Rectal smooth muscle tissue (tissue), 1 donor: Measurements from ENCODE around the gene CCDC78.

Experiments
- H3K27ac ChIP-seq: one replicate; pipeline ENCODE4 v1.7.0; 2013; ENCODE audit warnings: low read depth, low read length, inconsistent platforms
- H3K27me3 ChIP-seq: one replicate; pipeline ENCODE4 v1.7.0; 2013; ENCODE audit warnings: low read length; ENCODE audit not compliant: control insufficient read depth, insufficient read depth
- H3K36me3 ChIP-seq: one replicate; pipeline ENCODE4 v1.7.0; 2013; ENCODE audit warnings: low read length; ENCODE audit not compliant: control insufficient read depth, insufficient read depth
- H3K4me1 ChIP-seq: one replicate; pipeline ENCODE4 v1.7.0; 2013; ENCODE audit warnings: low read length; ENCODE audit not compliant: control insufficient read depth, insufficient read depth
- H3K4me3 ChIP-seq: one replicate; pipeline ENCODE4 v1.7.0; 2013; ENCODE audit warnings: low read length
- H3K9ac ChIP-seq: one replicate; pipeline ENCODE4 v1.7.0; 2013; ENCODE audit warnings: low read length

Gene CCDC78

GRCh38 chr16:726438-727290 lies at the start of gene CCDC78, which contains the start of gene HAGHL:
Gene CCDC78, minus strand, starts transcription at chr16:726443. Its CDS starts 76 bp downstream, at chr16:726367.
Gene HAGHL, plus strand, starts transcription at chr16:727106. Its CDS starts 404 bp downstream, at chr16:727510.
- Histone ChIP-seq H3K4me1 (no peaks in the 10 kb centered on the region), H3K4me3 (peak within 1 kb of the TSS; percentile 59), H3K36me3 (no peaks in the 10 kb centered on the region), H3K9ac (no peak within 1 kb of the TSS), H3K27ac (no peak within 1 kb of the TSS), H3K27me3 (peaks cover 17% of the 10 kb centered on the region)

GRCh38 chr16:775236-775796 lies 49.1 kb upstream of the CCDC78 start:
- Histone ChIP-seq H3K9ac (no peak overlapping the region), H3K27me3 (peaks cover 5% of the 10 kb centered on the region), H3K4me1 (no peaks in the 10 kb centered on the region), H3K36me3 (no peaks in the 10 kb centered on the region), H3K4me3 (no peak overlapping the region), H3K27ac (no peak overlapping the region)

GRCh38 chr16:774086-775001 lies 48.1 kb upstream of the CCDC78 start:
- H3K9ac ChIP-seq: no peak overlapping the region
- no peak overlapping the region for H3K4me3 ChIP-seq
- no peaks in the 10 kb centered on the region for H3K36me3 ChIP-seq
- H3K4me1 ChIP-seq: no peaks in the 10 kb centered on the region
- no peak overlapping the region for H3K27ac ChIP-seq
- H3K27me3 ChIP-seq: peaks cover 5% of the 10 kb centered on the region

- no peak overlapping the region for H3K4me3 ChIP-seq
- peaks cover 4% of the 10 kb centered on the region for H3K27me3 ChIP-seq
- H3K9ac ChIP-seq: no peak overlapping the region
- H3K27ac ChIP-seq: no peak overlapping the region
- H3K4me1 ChIP-seq: no peaks in the 10 kb centered on the region
- H3K36me3 ChIP-seq: no peaks in the 10 kb centered on the region
Measured at GRCh38 chr16:772959-773358, 46.7 kb upstream of the CCDC78 start.

- H3K27me3 ChIP-seq: no peaks in the 10 kb centered on the region
- H3K36me3 ChIP-seq: no peaks in the 10 kb centered on the region
- H3K9ac ChIP-seq: no peak overlapping the region
- H3K27ac ChIP-seq: no peak overlapping the region
- H3K4me1 ChIP-seq: no peaks in the 10 kb centered on the region
- no peak overlapping the region for H3K4me3 ChIP-seq
Measured at GRCh38 chr16:770411-770810, 44.2 kb upstream of the CCDC78 start.

GRCh38 chr16:769934-770333 lies 43.7 kb upstream of the CCDC78 start:
- Histone ChIP-seq H3K36me3 (no peaks in the 10 kb centered on the region), H3K9ac (no peak overlapping the region), H3K27ac (no peak overlapping the region), H3K27me3 (no peaks in the 10 kb centered on the region), H3K4me1 (no peaks in the 10 kb centered on the region), H3K4me3 (no peak overlapping the region)

- Histone ChIP-seq H3K4me1 (no peaks in the 10 kb centered on the region), H3K4me3 (no peak overlapping the region), H3K9ac (no peak overlapping the region), H3K36me3 (no peaks in the 10 kb centered on the region), H3K27me3 (no peaks in the 10 kb centered on the region), H3K27ac (no peak overlapping the region)
Measured at GRCh38 chr16:769184-769784, 43.0 kb upstream of the CCDC78 start.

- no peaks in the 10 kb centered on the region for H3K36me3 ChIP-seq
- H3K9ac ChIP-seq: no peak overlapping the region
- H3K4me1 ChIP-seq: no peaks in the 10 kb centered on the region
- H3K27me3 ChIP-seq: no peaks in the 10 kb centered on the region
- no peak overlapping the region for H3K4me3 ChIP-seq
- H3K27ac ChIP-seq: no peak overlapping the region
Measured at GRCh38 chr16:768428-768827, 42.2 kb upstream of the CCDC78 start.

GRCh38 chr16:767743-768235 lies 41.5 kb upstream of the CCDC78 start:
- Histone ChIP-seq H3K36me3 (no peaks in the 10 kb centered on the region), H3K27me3 (no peaks in the 10 kb centered on the region), H3K4me3 (no peak overlapping the region), H3K27ac (no peak overlapping the region), H3K4me1 (no peaks in the 10 kb centered on the region), H3K9ac (no peak overlapping the region)

- H3K27me3 ChIP-seq: no peaks in the 10 kb centered on the region
Measured at GRCh38 chr16:766820-767640, 40.8 kb upstream of the CCDC78 start.

GRCh38 chr16:766008-766819 lies 40.0 kb upstream of the CCDC78 start:
- Histone ChIP-seq H3K9ac (no peak overlapping the region), H3K4me3 (no peak overlapping the region), H3K36me3 (no peaks in the 10 kb centered on the region), H3K27ac (no peak overlapping the region), H3K4me1 (no peaks in the 10 kb centered on the region), H3K27me3 (no peaks in the 10 kb centered on the region)

More at GRCh38 chr16:766820-767640, 40.8 kb upstream of the CCDC78 start:
- Histone ChIP-seq H3K4me1 (no peaks in the 10 kb centered on the region), H3K4me3 (no peak overlapping the region), H3K9ac (no peak overlapping the region), H3K27ac (no peak overlapping the region), H3K36me3 (no peaks in the 10 kb centered on the region)
